Activated T-helper 9 cell treated with anti-CD3 and anti-CD28 coated beads, Interleukin-2, amount 50 U/mL, for 16 hours (primary cell): ENCODE results near the gene MTR.

Source experiments
- DNase-seq: peaks from one replicate; pipeline ENCODE4 v3.0.0-alpha.2; 2020; ENCODE audit warnings: low read depth

Gene MTR

DNA sequence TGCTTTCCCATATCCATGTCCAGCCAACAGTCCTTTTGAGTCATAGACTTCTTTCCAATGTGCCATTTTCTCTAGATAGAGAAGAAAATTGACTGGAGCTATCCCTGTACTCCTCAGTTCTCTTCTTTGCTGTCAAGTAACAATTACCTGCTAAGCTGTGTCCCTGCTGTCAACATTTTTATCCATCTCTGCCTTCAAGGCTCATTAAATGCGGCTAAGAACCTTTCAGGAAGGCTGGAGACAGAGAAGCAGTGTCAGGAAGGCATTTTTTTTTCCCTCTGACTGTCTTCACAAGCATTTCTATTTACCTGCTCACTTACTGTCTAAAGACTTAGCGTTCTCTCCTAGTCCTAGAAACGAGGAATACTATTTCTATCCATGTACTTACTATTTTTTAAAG, 69.1 kb downstream of the MTR start:
- DNase-seq: no peak

DNA sequence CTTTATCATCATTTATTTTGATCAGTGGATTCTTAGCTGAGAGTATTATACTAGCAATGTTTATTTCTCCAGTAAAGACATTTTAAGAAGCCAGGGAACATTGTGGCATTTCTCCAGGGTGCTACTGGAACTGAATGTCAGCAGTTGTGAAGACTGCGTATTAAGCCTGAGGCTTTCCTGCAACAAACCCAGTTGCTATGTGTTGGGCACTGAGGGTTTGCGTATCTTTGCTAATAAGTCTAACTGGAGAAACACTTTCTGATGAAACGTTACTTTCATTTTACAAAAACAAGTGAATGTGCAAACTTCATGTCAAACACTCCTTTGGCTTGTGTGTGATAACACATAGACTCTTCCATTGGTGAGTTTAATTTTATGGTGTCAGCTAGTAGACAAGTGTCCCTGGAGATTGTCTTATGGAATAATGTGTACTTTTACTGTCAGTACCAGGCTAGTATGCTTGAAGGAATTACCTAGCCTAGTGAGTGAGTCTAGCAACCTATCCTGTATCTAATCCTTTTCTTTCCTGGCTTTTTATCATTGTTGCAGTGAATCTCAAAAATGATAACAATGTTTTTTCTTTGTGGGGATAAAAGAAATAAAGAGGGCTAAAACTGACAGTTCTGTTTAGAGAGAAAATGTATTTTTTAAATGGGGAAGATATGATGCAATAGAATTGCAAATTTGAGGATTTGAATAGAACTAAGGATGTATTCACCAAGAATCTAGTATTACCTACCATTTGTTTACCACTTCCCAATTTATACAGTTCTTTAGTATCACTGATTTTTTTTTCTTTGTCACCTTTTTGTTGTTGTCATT, 70.1 kb downstream of the MTR start:
- DNase-seq: no peak

DNA sequence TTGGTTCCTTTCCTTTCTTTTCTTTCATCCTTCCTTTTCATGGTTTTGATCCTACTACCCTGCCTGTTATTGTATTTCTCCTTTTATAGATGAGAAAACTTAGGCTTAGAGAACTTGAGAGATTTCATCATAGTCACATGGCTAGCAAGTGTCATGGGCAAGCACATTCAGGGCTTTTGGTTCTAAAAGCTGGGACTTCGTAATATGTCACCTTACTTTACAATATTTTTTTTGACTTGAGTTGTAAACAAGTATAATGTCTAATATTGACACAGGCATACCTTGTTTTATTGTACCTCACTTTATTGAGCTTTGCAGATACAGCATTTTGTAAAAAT, 70.7 kb downstream of the MTR start:
- no peak for DNase-seq

DNA sequence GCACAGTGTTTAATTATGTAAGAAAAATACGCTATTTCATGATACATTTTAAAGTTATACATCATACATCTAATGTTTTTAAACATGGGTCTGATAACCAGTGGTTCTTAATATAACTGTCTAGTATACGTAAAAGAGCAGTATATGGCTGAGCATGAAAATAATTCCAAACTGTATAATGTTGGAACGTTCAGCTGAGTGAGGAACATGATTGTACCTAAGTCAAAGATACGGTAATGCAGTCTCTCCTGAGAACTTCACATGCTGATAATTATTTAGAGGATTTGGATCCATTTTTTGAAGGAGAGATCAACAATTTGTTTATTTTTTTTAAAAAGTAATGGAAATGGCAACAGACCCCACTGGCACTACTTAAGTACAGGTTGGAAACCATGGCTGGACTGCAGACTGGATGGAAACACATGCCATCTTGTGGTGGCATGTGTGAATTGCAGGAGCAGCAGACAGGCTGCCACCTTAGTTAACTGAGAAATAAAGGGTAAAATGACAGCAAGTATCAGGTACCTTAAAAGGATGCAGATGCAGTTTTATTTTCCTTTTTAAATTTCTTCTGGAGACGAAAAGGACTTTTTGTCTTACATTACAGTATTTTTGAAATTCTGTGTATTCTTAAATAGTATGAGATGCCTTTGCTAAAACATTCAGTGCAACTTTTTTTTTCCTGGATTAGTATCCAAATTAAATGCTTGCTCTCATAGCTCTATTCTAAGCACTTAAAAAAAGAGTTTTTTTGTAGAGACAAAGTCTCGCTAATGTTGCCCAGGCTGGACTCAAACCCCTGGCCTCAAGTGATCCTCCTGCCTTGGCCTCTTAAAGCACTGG, 73.8 kb downstream of the MTR start:
- DNase-seq: peak; percentile 7

DNA sequence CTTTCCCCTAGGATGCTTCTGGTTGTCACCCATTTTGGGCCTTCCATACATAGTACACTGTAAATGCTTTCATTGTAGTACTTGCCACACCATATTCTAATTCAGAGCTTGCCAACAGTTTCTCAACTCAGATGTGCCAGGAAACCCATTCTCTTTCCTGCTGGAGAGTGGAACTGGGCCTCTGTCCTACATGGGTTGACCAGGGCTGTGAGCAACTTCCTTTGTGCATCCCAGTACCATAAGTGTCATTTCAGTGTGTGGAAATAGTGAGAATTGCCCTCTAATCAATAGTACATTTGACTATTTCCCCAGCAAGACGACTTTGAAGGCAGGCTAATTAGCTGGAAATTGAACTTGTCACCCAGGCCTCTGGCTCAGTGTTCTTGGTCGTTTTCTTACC, 74.8 kb downstream of the MTR start:
- no peak for DNase-seq

DNA sequence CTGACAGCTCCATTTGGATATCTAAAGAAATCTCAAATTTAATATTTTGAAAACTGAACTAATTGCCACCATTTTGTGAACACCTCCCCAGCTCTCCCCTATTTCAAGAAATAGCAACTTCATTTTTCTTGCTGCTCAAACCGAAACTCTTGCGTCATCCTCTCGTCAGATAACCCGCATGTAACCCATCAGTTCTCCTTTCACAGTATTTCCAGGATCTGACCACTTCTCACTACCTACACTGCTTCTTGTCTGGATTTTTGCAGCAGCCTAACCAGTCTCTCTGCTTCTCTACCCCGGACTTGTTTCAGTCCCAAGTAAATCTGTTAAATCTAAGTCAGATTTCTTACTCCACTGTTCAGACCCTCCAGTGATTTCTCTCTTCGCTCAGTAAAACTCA, 75.6 kb downstream of the MTR start:
- no peak for DNase-seq

DNA sequence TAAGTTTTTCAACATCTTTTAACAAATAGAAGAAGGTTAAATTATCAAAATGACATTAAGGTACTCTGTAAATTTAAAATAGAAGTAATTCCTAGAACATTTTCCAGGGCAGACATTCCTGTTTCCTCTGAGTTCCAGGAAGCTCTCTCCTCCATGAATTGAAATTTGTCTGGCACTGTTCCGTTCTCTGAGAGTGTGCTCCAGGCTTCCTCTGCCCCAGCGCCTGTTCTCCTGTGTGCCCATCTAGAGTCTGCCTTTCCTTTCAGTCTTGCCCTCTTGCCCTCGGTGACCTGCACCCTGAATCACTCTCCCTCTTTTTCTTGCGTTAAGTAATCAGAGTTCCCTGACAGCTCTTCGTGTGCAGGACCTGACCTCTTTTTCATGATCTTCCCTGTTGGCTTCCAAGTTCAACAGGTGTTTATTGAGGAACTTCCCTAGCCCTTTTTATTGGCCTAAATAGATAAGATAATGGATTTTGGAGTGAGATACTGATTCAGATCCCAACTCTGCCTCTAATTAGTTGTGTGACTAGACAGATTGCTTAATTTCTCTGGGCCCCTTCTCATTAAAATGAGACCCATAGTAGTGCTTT, 77.1 kb downstream of the MTR start:
- no peak for DNase-seq

DNA sequence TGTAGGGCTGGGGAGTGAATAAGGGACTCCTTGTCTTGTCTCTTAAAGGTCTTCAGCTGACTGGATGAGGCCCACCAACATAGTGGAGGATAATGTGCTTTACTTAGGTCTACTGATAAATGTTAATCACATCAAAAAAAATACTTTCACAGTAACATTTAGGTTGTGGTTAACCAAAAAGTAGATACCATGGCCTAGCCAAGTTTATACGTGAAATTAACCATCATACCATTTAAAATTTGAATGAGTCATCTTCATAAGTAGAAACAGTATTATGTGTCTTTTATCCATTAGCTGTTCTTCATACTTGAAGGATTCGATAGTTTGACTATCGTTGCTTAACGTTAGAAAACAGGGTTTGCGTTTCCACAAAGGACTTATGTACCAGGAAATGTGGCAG, 80.9 kb downstream of the MTR start:
- DNase-seq: no peak

DNA sequence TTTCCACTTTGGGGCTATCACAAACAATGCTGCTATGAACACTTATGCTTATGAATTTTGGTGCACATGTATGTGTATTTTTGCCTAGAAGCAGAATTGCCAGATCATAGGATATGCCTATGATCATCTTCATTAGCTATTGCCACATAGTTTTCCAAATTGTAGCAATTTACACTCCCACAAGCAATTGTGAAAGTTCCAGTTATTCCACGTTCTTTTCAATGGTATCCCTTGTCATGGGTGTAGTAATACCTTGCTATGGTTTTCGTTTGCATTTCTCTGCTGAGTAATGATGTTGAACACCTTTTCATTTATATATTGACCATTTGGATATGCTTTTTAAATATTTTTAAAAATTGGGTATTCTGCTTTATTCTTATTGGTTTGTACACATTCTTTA, 82.6 kb downstream of the MTR start:
- no peak for DNase-seq

DNA sequence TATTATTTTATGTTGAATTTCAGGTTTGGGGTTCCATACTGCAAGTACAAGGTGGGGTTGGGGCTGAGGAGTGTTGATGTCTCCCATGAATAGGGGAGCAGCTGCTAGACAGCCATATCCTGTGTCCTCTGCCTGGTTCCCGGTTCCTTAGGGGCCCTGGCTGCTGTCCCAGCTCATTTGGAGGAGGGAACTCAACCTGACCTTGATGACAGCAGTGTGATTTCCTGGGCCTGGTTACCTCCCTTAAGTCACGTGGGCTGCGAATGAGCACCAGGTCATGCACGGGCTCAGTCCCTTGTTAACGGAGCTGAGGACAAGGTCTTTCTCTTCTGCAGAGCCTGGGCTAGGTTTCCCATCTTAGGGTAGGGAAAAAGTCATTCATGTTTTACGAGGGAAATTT, 85.1 kb downstream of the MTR start:
- DNase-seq: no peak

DNA sequence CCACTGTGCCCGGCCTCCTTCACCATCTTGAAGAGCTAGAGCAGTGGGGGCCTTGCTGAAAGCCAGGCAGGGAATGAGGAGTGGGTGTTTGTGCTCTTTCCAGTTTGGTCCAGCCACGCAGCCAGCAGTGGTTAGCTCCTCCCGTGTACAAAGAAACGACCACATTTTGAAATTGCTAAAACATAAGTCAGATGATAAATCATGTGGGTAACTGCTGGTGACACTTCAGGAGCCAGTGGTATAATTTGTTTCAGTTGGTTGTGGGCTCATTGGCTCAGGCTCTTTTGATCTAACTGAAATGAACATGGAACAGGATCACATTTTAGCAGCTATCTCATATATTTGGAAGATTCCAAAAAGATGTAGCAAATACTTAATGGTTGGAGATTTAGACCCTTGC, 87.6 kb downstream of the MTR start:
- no peak for DNase-seq

DNA sequence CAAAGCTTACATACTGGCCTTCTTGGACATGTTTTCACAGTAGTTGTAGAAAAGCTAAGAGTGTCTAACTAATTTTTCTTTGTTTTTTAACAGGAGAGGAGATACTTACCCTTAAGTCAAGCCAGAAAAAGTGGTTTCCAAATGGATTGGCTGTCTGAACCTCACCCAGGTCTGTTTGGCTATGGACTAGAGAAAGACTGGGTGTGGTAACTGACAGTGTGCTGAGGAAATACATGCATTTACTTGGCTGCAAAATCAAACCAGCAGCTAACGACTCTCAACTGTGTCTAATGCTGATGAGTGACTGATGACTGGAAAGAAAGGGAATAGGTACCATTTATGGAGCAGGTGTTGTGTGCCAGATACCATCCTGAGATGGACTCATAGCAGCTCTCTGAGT, 91.1 kb downstream of the MTR start:
- DNase-seq: no peak

DNA sequence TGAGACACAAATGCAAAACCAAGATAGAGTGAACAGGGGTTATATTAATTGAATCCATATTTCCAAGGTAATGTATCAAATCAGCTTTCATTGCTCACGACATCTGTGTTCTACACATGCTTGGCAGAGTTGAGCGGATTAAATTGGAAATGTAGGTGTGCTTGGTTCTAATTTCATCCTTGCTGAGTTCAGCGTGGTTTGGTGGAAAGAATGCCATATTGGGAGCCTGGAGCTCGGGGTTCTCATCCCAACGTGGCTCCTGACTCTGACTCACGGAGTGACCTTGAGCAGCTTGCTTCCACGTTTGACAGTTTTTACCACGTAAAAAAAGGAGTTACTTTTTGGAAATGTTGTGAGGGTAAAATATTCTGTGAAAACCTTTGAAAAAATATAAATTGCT, 92.0 kb downstream of the MTR start:
- no peak for DNase-seq

DNA sequence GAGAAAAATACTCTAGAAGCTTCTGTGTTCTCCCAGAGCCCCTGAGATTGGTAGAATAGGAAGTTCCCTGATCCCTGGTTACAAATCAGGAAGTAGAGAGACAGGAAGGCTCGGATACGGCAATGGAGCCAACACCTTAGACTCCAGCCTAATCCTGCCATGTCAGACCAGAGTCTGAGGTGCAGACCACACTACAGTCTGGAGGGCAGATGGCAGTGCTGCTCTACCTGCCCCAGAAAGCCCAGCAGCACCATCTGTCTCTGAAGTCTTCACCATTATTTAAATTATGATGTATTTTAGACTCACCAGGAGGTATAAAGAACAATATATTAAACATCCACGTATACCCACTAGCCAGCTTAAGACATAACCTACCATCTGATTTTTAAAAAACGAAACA, 93.0 kb downstream of the MTR start:
- no peak for DNase-seq

DNA sequence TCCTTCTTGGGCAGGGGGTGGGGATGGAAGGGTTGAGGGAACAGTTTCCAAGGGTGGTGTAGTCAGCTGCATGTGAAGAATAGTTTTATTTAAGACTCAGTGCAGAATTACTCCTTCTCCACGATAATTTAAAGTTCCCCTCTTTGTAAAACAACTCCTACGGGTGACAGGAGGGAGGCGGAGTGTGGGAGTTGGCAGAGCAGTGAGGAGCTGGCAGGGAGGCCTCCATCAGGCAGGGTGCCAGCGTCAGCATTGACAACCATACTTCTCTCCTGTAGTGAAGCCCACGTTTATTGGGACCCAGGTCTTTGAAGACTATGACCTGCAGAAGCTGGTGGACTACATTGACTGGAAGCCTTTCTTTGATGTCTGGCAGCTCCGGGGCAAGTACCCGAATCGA, 93.8 kb downstream of the MTR start:
- no peak for DNase-seq

DNA sequence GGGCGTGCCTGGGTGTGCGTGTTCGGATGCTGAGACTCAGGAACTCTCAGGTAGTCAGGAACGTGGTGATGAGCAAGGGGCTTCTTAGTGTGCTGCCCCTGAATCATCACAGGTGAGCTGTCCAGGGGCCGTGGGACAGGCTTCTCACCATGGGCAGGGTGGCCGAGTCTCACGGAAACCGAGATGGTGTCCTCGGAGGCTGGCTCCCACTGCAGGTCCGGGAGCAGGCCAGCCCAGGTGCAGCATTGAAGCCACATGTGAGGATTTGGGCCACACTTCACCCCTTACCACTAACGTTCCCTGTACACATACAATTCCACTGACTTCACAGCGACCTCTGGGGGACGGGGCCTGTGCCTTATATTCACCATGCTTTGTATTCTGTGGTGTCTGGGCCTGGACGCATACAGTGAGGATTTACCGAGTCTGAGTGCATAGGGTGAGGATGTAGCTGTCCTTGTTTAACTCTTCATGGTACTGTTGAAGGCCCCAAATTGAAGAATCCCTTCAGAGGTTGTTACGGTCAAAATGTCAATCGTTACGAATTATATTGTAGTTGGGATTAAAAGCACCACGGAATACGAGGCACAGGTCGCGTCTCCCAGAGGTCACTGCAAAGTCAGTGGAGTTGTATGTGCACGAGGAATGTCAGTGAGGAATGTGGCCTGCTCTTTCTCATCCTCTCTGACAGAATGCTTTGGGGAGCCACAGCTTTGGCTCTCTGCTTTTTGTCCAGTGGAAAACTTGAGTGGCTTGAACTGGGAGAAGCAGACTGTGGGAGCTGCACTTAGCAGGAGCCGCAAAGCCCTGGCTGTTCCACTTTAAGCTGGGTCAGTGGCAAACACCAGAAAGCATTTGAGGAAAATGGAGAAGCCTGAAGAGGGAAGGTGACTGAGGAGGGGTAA, 95.3 kb downstream of the MTR start:
- DNase-seq: no peak

DNA sequence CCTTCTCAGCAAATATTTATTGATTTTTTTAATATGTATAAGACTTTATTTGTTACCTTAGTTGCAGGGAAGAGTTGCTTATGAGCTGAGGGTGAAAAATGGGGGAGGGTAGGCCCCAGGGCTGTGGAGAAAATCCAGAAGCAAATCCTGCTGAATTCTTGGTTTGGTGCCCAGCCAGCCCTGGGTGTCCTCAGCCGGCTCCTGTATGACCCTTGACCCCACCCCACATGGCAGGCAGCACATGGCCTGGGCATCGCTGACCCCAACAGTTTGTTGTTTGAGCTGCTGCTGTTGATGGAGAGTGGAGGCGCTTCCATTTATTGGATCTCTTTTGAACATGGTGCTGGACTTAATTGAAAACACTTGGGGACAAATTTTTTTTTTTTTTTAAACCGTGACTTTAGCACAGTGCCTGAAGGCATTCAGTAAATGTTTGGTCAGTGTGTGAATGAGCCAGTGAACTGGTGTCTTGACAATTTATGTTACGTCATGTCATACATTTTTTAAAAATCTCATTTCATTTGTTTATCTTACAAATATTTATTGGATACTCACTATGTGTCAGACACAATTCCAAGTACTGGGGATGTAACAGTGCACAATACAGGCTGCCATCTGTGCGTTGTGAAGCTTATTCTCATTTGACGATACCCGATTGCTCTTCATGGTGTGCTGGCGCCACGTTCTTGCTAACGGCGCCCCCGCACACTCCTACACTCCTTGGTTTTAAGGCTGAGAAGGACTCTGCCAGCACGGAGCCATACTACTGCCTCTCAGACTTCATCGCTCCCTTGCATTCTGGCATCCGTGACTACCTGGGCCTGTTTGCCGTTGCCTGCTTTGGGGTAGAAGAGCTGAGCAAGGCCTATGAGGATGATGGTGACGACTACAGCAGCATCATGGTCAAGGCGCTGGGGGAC, 98.8 kb downstream of the MTR start:
- DNase-seq: no peak

DNA sequence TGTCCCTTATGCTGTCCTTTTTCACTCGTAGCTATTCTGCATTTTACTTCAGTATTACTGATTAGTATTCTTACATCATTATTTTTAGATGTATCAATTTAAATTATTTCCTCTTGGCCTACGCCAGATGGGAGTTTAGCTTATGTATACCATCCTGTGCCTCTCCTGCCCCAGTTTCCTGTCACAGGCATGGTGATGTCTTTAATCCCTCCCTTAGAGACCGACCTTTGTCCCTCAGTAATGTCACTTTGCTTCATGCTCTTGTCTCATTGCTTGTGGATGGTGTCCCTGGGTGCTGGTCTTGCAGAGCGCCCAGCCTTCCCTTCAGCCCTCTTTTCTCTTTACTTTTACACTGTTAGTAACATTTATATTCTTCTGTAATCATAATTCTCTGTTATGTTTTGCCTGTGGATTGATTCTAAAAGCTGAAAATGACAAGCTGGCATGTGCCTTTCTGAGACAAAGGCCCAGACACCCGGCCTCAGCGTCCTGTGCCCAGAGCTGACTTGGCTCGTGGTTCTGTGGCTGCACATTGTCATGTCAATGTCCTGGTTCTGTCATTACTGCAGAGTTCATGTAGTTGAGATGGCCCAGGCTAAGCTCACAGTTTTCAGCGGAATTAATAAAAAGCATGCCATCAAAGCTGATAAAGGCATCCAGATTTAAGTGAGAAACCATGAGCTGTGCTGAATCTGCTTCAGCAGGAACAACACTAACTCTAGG, 100.7 kb downstream of the MTR start:
- DNase-seq: no peak

DNA sequence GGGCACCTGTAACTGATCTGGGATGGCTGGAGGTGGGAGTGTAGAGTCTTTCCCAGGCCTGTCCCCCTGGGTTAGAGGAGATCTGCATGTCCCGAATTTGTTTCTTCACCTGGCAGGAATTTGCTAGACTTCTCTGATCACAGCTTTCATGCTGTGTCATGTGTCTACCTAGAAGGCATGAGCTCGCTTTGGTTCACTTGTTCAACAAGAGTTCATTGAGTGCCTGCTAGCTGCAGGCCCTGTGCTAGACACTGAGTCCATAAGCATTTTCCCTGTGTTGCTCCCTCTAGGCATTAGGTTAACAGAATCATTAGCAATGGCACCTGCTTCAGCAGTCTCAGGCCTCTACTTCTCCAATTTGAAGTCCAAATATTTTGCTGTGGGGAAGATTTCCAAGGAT, 101.6 kb downstream of the MTR start:
- no peak for DNase-seq
